SK-N-SH (cell line): ENCODE measurements around the gene ADAMTS9.

ENCODE experiments used
- CHD2 ChIP-seq: fragments of 150-350 bp; IDR thresholded peaks from 2 replicates; pipeline ENCODE4 v1.6.1; 2018; ENCODE audit warnings: low read length; ENCODE audit not compliant: partially characterized antibody
- CTCF ChIP-seq: fragments of 200-600 bp; sonication (generic); IDR thresholded peaks from 2 replicates; pipeline ENCODE4 v1.6.1; 2017; ENCODE audit warnings: antibody characterized with exemption, mild to moderate bottlenecking, moderate library complexity
- EP300 ChIP-seq, 2 experiments: IDR thresholded peaks; 2 replicates each; pipeline versions ENCODE4 v1.4.0 to v1.6.1; 2012; ENCODE audit warnings: borderline replicate concordance in 1 of 2, low read depth in 1 of 2, low read length in 1 of 2
- RAD21 ChIP-seq: IDR thresholded peaks from 2 replicates; pipeline ENCODE4 v1.6.1; 2012; ENCODE audit warnings: mild to moderate bottlenecking, low read length
- TF ChIP-seq, protein P1 (sequence below): fragments of 150-350 bp; IDR thresholded peaks from 2 replicates; pipeline ENCODE4 v1.6.1; 2017; ENCODE audit warnings: antibody characterized with exemption, low read length, low read depth, borderline replicate concordance

DNA sequence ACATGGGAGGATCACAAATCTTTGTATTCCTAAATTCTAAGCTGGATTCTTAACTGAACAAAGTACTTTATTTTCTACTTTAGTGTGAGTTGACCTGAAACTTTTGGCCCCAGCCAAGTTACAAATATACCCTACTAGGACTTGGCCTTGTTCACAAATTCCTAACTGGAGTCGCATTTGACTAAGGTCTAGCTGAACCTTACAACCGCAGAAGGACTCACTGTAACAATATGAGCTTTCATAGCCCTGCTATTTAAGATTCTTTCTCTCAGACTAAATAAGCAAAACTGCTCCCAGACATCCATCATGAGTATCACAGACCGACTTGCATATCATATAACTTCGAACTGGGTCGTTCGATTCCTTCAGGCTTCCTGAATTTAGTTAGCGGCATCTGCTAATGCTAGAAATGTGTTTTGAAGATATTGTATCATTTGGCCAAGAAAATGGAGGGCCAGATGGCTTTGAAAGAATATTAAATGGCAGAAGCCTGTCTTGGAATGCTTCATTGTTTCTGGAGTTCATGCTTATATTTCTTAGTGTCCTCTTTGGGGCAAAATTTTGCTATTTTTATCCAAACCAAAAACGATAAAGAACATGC lies 28.4 kb upstream of the ADAMTS9 start:
- TF ChIP-seq CTCF = no peak
- no peak for TF ChIP-seq RAD21
- no peak for TF ChIP-seq CHD2
- TF ChIP-seq, protein P1, sequence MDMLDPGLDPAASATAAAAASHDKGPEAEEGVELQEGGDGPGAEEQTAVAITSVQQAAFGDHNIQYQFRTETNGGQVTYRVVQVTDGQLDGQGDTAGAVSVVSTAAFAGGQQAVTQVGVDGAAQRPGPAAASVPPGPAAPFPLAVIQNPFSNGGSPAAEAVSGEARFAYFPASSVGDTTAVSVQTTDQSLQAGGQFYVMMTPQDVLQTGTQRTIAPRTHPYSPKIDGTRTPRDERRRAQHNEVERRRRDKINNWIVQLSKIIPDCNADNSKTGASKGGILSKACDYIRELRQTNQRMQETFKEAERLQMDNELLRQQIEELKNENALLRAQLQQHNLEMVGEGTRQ = no peak
- no peak for TF ChIP-seq EP300 (IDR thresholded peaks at IDR 0.05; ENCODE audit: borderline replicate concordance in 1 of 2, low read depth in 1 of 2, low read length in 1 of 2)
